Activated B cell treated with CpG ODN at 0.5 μM for 24 hours (primary cell): ENCODE results near the gene PDLIM4. TPM values are rescaled to one million over a fixed set of nuclear protein-coding genes. Genes with fewer than 3 reads are reported as not detected.

Experiments
- ATAC-seq: fragments of 200-7000 bp; cut with Tn5 transposase; one replicate; pipeline ENCODE4 v1.10.0; 2021; ENCODE audit warnings: low read depth, mild to moderate bottlenecking, moderate library complexity
- CTCF ChIA-PET: fragments of 350-600 bp; sonication (Branson Sonifier 250); formaldehyde crosslinking; loops from one replicate; lab custom pipeline; 2021; ENCODE audit warnings: antibody characterized with exemption; lab: Charles Lee
- POLR2A ChIA-PET: fragments of 350-600 bp; sonication (Branson Sonifier 250); formaldehyde crosslinking; loops from one replicate; lab custom pipeline; 2021; ENCODE audit warnings: antibody characterized with exemption; lab: Charles Lee
- DNase-seq: peaks from one replicate; pipeline ENCODE4 v3.0.0; 2022
- H3K27ac Mint-ChIP-seq: one replicate; pipeline ENCODE4 v1.8.0; 2020; ENCODE audit warnings: mixed read lengths
- H3K27me3 Mint-ChIP-seq: one replicate; pipeline ENCODE4 v1.8.0; 2021; ENCODE audit warnings: mixed read lengths
- H3K36me3 Mint-ChIP-seq: one replicate; pipeline ENCODE4 v1.8.0; 2021; ENCODE audit warnings: low read depth, mixed read lengths
- H3K4me1 Mint-ChIP-seq: one replicate; pipeline ENCODE4 v1.8.0; 2021; ENCODE audit warnings: mixed read lengths
- H3K4me3 Mint-ChIP-seq: one replicate; pipeline ENCODE4 v1.8.0; 2020; ENCODE audit warnings: mild to moderate bottlenecking, mixed read lengths
- H3K9me3 Mint-ChIP-seq: one replicate; pipeline ENCODE4 v1.8.0; 2020; ENCODE audit warnings: mixed read lengths
- intact Hi-C: fragments of 100-400 bp; cut with micrococcal nuclease; formaldehyde crosslinking; loops from one replicate; pipeline ENCODE4 v1.15.1; 2024
- total RNA-seq: library from RNA; stranded (reverse); gene quantifications from 2 replicates; pipeline ENCODE4 v1.2.3, GENCODE V29; 2022
- TF ChIP-seq, protein P1 (sequence below): fragments of 200-600 bp; IDR thresholded peaks from one replicate; pipeline ENCODE4 v1.8.0; 2022; ENCODE audit warnings: antibody characterized with exemption, mild to moderate bottlenecking

The PDLIM4 gene
- total RNA-seq, 1 donor from 2014 or later, result not detected

DNA sequence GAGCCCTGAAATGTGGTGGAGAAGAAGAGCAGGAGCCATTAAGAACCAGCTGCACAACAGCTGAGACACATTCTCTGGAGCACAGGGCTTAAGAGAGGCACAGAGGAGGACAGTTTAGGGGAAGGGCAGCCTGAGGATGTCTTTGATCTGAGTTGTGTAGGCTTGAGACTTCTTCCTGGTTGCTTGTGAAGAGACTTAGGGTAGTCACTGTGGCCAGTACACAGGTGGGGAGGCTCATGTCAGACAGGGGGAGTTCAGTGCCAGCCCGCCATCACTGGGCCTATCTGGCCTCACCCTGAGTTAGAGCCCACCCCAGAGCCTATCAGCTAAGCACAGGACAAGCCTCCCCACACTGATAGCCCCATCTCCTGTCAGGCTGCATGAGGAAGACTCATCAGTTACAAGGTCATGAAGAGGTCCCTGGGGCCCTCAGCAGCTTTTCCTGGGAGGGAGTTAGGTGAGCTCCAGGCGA lies 56.5 kb downstream of the PDLIM4 start:
- intact Hi-C loops, result no loop called here
- H3K27me3 Mint-ChIP-seq, result no peaks in the 10 kb centered on the region
- no peak overlapping the region for H3K27ac Mint-ChIP-seq
- ATAC-seq (no peak), DNase-seq (no peak)
- no peaks in the 10 kb centered on the region for H3K4me1 Mint-ChIP-seq
- ChIA-PET CTCF (no interaction called here), POLR2A (no interaction called here)
- no peaks in the 10 kb centered on the region for H3K36me3 Mint-ChIP-seq
- H3K4me3 Mint-ChIP-seq, result no peak overlapping the region
- TF ChIP-seq, protein P1, sequence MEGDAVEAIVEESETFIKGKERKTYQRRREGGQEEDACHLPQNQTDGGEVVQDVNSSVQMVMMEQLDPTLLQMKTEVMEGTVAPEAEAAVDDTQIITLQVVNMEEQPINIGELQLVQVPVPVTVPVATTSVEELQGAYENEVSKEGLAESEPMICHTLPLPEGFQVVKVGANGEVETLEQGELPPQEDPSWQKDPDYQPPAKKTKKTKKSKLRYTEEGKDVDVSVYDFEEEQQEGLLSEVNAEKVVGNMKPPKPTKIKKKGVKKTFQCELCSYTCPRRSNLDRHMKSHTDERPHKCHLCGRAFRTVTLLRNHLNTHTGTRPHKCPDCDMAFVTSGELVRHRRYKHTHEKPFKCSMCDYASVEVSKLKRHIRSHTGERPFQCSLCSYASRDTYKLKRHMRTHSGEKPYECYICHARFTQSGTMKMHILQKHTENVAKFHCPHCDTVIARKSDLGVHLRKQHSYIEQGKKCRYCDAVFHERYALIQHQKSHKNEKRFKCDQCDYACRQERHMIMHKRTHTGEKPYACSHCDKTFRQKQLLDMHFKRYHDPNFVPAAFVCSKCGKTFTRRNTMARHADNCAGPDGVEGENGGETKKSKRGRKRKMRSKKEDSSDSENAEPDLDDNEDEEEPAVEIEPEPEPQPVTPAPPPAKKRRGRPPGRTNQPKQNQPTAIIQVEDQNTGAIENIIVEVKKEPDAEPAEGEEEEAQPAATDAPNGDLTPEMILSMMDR, result no peak
- H3K9me3 Mint-ChIP-seq, result no peaks in the 10 kb centered on the region

DNA sequence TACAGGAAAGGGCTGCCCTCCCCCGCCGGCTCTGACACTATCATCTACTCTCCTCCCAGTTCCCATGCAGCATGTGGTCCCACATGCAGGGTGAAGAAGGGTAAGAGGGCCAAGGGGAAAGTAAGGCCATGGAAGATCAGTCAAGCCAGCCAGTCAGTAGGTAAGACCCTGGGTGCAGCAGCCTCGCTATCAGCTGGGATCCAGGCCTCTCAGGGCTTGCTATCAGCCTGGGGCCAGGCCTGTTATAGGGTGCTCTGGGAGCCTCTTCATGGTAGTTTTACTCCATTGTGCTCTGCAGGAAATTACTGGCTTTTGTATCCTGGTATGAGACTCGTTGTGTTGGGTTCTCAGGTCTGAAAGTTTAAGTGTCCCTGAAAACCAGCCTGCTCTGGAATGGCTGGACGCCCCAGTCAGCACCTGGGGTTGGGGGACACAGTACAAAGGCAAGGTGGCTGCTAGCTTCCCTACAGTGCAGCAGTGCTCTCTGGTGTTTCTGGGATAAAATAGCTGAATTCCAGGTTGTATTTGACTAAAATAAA lies 58.1 kb downstream of the PDLIM4 start:
- no peak for DNase-seq
- ChIA-PET POLR2A (no interaction called here), CTCF (no interaction called here)
- intact Hi-C loops, result no loop called here
- Mint-ChIP-seq H3K27me3 (no peaks in the 10 kb centered on the region), H3K27ac (no peak overlapping the region), H3K36me3 (no peaks in the 10 kb centered on the region), H3K9me3 (no peaks in the 10 kb centered on the region), H3K4me1 (no peaks in the 10 kb centered on the region), H3K4me3 (no peak overlapping the region)
- no peak for ATAC-seq
- TF ChIP-seq, protein P1, result no peak

DNA sequence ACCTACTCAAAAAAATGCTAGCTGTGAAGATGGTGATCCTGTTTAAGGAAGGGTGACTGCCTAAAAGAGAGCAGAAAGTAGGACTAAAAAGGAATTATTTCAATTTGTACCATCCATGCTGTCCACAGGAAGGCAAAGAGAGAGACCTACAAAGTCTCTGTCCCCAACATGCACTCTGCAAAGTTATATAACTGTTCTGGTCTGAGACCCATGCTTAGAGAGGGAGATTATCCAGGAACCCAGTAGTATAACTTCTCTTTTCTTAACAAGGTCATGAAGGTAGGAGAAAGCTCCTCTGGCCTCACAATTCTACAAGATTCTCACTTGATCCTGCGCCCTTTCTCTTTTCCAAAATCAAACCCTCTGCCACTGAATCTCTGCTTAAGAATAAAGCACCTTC lies 62.5 kb downstream of the PDLIM4 start:
- Mint-ChIP-seq H3K36me3 (peaks cover 13% of the 10 kb centered on the region), H3K27me3 (no peaks in the 10 kb centered on the region), H3K4me1 (no peaks in the 10 kb centered on the region), H3K9me3 (no peaks in the 10 kb centered on the region), H3K27ac (no peak overlapping the region), H3K4me3 (no peak overlapping the region)
- ChIA-PET POLR2A (no interaction called here), CTCF (no interaction called here)
- no peak for DNase-seq
- no peak for ATAC-seq
- intact Hi-C loops, result no loop called here
- TF ChIP-seq, protein P1, result no peak

DNA sequence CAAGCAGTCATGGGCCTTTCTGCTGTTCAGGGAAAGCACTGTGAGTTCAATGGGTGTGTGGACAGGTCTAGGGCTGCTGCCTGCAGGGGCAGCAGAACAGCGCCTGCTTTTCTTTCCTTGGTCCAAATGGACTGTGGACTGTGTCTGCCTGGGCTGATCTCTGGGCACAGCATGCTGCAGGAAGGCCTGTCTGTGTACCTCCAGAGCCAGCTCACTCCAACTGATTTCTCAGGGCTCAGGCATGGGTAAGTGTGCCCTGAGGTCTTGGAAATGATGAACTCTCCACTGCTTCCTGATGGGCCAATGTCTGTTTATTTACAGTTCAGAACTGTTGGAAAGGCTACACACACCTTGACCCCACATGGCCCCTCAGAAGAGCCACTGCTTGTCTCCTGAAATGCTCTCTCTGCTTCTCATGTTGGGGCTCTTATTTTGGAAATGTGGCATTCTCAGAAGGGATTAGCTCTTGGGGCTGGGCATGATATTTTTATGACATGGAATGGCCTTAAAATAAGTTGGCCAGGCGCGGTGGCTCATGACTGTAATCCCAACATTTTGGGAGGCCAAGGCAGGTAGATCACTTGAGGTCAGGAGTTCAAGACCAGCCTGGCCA lies 63.7 kb downstream of the PDLIM4 start:
- H3K36me3 Mint-ChIP-seq, result peaks cover 13% of the 10 kb centered on the region
- no peak overlapping the region for H3K27ac Mint-ChIP-seq
- H3K9me3 Mint-ChIP-seq, result no peaks in the 10 kb centered on the region
- TF ChIP-seq, protein P1, result no peak
- POLR2A ChIA-PET, result no interaction called here
- DNase-seq (no peak), ATAC-seq (no peak)
- no peaks in the 10 kb centered on the region for H3K4me1 Mint-ChIP-seq
- CTCF ChIA-PET, result interaction anchor here (0.7 kb wide), 1 partner anchor 16 kb away, joined by 3 read pairs; no protein-coding TSS in a partner anchor
- intact Hi-C loops, result no loop called here
- H3K4me3 Mint-ChIP-seq, result no peak overlapping the region
- H3K27me3 Mint-ChIP-seq, result no peaks in the 10 kb centered on the region

DNA sequence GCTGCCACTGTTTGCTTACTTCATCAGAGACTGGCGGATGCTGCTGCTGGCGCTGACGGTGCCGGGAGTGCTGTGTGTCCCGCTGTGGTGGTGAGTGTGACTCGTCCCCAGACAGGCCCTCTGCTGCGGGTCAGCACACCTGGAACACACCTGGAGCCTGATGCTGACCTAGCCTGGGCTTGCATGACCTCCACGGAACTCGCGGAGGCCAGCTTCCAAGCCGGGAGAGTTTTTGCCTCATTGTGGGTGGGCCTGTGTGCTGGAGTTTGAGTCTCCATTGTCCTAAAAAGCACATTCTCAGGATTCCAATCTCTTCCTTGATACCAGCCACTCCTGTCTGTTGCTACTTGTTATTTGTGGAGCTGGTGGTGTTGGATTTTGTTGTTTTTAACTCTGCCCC lies 64.8 kb downstream of the PDLIM4 start:
- Mint-ChIP-seq H3K27ac (no peak overlapping the region), H3K9me3 (no peaks in the 10 kb centered on the region), H3K4me3 (no peak overlapping the region), H3K4me1 (no peaks in the 10 kb centered on the region), H3K27me3 (no peaks in the 10 kb centered on the region), H3K36me3 (peaks cover 13% of the 10 kb centered on the region)
- TF ChIP-seq, protein P1, result no peak
- DNase-seq (no peak), ATAC-seq (no peak)
- intact Hi-C loops, result no loop called here
- ChIA-PET POLR2A (no interaction called here), CTCF (no interaction called here)

Other genes with a start within 250 kb of the PDLIM4 start
- 0.05 and 0.20 TPM in 2 replicates for gene ACSL6, start 246.0 kb upstream of the PDLIM4 start, total RNA-seq
- not detected in 2 replicates for gene IL3, start 197.0 kb upstream of the PDLIM4 start, total RNA-seq
- gene CSF2, start 183.9 kb upstream of the PDLIM4 start, total RNA-seq, result 0.29 TPM in 1 of 2 replicates, not detected in the other
- gene P4HA2, start 29.8 kb upstream of the PDLIM4 start, total RNA-seq, result 0.29 and 0.44 TPM in 2 replicates
- gene SLC22A4, start 36.7 kb downstream of the PDLIM4 start, total RNA-seq, result not detected in 2 replicates
- gene SLC22A5, start 112.0 kb downstream of the PDLIM4 start, total RNA-seq, result 5.4 and 6.6 TPM in 2 replicates
- 126 and 134 TPM in 2 replicates for gene IRF1, start 233.1 kb downstream of the PDLIM4 start, total RNA-seq